CD4-positive, alpha-beta T cell treated with Interleukin-4 for 1 hour (primary cell): ENCODE data around the gene MYD88.

Experiments used
- DNase-seq, 2 donors: peaks; one replicate each; pipeline ENCODE4 v3.0.0-alpha.2; 2020 to 2022

Gene MYD88

DNA sequence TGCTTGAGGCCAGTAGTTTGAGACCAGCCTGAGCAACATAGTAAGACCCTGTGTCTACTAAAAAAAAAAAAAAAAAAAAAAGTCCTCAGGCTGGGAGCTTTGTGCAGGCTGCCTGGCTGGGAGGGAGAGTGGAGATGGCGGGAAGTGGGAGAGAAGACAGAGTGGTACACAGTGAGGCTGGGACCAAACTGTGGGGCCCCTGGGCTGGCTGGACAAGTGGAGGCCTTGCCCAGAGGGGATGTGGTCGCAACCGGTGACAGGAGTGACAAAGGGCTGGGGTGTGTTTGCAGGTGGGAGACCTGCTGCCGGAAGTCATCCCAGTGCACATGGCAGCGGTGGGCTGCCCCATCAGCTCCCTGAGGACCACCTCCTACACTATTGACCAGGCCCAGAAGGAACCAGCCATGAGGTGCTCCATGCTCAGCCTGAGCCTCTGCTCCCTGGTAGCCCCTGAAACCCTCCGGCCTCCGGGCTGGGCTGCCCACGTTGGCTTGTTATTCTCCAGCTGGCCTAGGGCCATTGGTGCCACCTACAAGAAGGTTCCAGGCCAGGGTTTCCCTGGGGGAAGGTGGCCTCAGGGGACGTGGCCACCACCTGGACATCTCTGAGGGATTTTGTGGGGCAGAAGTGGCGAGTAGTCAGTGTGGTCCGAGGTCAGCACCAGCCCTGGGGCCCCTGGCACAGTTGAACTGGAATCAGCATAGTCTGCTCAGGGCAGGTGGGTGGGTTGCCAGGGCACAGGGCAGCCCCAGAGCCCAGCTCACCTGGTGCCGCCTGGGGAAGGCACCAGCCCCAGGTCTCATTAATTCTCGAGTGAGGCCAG lies 24.2 kb upstream of the MYD88 start:
- no peak for DNase-seq

DNA sequence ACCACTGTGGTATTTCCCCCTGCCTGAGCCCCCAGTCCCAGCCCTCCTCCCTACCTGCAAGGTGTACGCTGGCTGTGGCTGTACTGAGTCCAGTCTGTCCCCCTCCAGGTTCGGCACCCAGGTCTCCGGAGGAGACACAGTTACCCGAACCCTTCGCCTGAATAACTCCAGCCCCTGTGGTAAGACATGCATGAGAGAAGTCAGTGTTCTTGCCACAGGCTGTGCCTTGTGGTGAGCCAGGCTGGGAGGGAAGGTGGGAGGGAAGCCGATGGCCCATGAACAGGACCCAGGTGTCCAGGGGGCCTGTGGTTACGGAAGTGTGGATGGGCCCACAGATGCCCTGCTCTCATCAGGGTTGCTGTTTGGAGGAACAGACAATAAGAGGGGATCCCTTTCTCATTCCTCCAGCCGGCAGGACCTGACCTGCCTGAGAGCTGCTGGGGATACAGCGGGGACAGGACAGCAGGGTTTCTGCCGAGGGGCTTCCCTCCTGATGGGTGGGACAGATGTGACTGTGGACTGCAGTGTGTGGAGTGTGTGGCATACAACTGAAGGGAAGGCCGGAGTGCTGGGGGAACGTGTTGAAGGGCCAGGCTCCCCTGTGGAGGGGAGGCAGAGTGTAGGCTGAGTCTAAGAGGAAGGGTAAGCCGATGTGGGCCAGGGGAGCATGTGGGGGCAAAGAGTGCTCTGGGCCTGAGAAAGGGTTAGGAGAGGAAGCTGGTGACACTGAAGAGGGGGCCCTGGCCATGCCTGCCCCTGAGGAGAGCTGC lies 23.4 kb upstream of the MYD88 start:
- DNase-seq = peak in 1 of 2 donors; percentile 7

DNA sequence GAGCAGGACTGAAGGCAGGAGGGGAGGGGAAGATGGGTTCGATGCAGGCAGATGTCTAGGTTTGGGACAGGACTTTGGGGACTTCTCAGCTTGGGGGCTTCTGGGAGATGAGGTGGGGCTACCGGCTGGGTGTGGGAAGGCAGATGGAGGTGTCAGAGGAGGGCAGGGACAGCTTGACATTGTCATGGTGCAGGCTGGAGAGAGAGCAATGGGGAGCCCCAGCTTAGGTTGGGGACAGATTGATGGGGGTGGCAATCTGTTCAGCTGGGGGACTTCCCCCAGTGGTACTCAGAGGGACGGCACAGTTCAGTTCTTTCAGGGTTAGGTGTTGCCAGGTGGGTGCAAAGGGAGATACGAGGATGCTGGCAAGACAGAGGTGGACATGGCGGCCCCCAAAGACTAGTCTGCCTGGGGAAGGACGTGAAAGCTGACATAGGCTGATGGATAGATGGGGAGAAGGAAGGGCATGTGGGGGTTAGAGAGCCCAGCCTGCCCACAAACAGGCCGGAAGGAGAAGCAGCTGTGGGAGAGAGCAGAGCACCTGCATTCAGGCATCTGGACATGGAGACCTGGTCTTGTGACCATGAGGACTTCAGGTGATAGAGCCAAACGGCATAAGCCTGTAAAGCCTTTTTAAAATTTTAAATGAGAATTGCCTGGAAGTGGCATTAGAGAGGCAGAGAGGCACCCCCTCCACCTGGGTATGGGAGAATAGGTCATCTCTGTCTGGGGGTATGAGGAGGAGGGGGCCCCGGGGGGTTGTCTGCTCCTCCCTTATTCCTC lies 22.6 kb upstream of the MYD88 start:
- DNase-seq = no peak

DNA sequence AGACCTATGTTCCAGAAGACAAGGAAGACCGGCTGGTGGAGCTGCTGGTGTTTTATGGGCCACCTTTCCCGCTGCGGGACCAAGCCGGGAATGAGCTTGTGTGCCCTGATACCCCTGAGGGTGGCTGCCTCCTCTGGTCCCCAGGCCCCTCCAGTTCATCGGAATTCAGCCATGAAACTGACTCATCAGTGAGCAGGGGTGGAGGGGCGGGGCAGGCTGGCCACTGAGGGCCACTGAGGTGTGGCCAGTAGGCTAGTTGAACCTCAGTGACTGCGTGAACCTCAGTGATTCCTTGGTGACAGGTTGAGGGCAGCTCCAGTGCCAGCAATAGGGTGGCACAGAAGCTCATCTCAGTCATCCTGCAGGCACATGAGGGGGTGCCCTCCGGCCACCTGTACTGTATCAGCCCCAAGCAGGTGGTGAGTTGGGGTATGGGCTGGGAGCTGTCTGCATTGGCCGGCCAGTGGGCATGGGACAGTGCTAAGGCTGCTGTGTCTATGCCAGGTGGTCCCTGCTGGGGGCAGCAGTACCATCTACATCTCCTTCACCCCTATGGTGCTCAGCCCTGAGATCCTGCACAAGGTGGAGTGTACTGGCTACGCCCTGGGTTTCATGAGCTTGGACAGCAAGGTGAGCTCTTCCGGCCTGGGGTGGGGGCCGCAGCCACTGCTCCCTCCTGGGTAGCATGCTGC lies 21.8 kb upstream of the MYD88 start:
- no peak for DNase-seq

DNA sequence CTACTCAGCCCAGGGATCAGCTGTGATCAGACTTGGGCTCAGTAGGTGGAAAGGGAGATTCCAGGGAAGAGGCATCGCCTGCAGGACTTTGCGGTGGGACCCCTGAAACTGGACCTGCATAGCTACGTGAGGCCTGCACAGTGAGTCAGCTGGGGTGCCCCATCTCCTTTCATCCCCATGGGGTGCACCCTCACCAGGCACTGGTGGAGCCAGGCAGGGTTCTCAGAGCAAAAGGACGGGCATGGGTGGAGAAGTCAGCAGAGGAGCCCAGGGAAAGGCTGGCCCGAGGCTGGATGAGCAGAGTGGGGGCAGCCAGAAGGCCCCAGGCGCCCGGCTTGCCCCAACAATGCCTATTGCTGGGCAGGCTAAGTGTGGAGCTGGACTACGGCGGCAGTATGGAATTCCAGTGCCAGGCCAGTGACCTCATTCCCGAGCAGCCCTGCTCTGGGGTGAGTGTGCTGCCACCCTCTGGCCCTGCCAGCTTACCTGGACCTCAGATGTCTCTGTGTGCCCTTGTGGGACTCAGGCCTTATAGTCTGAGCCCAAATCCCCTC lies 21.2 kb upstream of the MYD88 start:
- DNase-seq = no peak

DNA sequence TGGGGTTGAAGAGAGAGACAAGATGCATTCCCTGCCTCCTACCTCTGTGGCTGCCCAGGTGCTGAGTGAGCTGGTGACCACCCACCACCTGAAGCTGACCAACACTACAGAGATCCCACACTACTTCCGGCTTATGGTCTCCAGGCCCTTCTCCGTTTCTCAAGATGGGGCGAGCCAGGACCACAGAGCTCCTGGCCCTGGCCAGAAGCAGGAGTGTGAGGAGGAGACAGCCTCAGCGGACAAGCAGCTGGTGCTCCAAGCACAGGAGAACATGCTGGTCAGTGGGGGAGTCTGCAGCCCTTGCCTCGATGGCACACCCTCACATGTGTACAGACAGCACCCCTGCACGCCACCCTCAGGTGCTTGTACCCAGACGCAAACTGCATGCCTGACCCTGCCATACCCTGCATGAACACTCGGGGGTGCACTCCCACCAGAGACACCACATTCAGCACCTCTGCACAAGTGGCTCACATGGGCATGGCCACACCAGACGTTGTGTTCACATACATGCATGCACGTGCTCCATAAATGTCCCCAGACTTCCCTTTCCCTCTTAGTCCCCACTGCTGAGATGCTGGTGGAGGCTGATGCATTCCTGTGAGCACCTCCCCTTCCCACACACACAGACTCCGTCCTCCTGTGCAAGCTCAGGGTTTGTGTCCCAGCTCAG lies 20.6 kb upstream of the MYD88 start:
- peak; percentile 76 to 78 for DNase-seq

GRCh38 chr3:38118421-38119247 lies 19.8 kb upstream of the MYD88 start:
- no peak for DNase-seq

GRCh38 chr3:38119248-38119544 lies 19.3 kb upstream of the MYD88 start:
- no peak for DNase-seq

- no peak for DNase-seq
Observed at GRCh38 chr3:38119821-38120692, 18.4 kb upstream of the MYD88 start.

DNA sequence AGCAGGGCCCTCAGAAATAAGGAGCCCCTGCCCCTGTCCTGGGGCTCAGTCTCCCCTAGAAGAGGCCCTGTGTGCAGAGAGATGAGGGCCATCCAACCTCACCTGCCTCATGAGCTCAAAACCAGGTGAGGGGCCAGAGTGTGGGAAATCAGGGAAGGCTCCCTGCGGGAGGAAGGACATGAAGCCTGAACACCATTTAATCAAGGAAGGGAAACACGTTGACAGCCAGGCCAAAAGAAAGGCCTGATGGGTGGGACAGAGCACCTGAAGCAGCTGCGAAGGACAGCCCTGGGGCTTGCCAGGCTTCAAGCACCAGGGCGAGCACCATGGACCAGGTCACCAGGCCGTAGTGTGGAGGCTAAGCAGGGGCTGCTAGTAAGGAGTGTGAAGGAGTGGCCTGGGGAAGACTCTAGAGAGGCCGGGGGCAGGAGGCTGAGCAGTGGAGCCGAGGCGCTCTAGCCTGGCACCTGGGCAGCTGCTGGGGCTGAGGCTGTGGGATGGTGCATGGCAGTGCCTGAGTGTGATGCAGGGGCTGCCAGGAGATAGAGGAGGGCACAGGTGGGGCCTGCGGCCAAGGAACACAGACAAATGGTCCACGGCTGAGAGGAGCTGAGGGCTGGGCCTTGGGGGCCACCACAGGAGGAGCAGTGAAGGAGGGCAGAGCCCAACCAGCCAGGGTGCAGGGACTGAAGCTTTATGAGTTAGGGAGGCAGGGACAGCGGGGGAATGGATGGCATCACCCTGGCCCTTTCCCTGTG lies 17.6 kb upstream of the MYD88 start:
- DNase-seq = no peak

DNA sequence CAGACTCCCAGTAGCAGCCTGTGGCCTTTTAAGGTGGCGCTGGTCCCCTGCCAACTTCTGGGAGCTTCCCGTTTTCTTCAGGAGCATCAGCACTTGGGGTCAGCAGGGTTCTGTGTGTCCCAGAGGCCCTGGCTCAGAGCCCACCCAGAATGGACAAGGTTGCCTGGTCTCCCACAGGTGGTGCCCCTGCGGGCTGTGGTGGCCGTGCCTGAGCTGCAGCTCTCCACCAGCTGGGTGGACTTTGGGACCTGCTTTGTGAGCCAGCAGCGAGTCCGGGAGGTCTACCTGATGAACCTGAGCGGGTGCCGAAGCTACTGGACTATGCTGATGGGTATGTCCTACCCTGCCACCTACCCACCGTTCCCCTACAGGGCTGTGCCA lies 17.0 kb upstream of the MYD88 start:
- no peak for DNase-seq

- no peak for DNase-seq
Observed at GRCh38 chr3:38121832-38122461, 16.5 kb upstream of the MYD88 start.

GRCh38 chr3:38122712-38123290 lies 15.7 kb upstream of the MYD88 start:
- no peak for DNase-seq

- no peak for DNase-seq
Observed at GRCh38 chr3:38124324-38125122, 13.9 kb upstream of the MYD88 start.

DNA sequence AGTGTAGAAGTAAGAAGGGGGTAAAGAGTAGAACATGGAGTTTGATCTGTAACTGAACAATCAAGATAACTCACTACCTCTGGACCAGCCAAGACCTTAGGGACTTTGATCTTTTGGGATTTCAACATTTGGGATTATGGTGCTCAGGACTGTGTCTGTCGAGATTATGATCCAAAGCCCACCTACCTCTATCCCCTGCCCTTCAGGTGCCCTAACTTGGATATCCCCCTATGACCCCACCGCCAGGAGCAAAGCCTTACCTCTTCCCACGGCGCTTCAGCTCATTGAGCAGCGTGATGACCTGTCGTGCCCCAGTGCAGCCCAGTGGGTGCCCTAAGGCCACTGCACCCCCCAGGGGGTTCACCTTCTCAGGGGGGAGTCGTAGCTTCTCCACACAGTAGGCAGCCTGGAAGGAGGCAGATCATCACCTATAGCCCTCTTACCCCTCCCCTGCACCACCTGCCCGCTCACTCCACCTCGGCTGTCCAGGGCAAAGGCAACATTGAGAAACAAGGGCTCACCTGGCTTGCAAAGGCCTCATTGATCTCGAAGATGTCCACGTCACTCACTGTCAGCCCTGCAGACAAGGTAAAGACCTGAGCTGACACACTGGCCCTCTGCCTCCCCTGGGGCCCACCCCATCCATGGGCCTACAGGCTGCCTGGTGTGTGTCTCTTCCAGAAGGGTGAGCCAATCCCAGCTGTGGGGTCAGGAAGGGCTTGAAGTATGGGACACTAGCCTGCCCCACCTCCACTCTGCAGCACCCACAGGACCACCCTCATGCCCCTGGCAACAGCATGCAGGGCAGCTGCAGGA lies 12.9 kb upstream of the MYD88 start:
- DNase-seq = no peak

DNA sequence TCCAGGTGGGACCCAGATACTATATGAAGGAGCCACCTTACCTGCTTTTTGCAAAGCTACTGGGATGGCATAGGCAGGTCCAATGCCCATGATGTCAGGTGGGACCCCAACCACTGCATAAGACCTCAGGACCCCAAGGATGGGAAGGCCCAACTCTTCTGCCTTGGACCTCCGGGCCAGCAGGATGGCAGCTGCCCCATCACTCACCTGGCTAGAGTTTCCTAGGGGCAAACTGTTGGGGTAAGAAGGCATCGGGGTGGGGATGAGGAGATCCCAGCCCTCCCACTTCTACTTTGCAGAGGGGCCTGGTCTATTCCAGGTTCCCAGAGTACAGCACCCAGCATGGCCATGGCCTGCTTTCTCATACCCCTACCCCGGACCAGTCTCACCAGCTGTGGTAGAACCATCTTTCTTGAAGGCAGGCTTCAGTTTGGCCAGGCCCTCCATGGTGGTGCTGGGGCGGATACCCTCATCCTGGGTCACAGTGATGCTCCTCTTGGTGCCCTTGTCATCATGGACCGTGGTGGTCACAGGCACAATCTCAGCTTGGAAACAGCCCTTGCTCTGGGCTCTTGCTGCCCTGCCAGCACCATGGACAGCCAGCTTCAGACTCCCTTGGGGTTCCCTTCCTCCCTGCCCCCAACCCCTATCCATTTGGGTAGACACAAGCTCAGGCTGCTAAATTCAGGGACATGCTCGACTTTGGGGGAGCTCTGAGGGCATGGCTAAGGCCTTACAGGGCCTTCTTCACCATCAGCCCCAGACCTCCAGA lies 12.2 kb upstream of the MYD88 start:
- no peak for DNase-seq
